Umbilical cord (tissue), 2 donors: ENCODE measurements around the gene COBL. TPM values are rescaled to one million over a fixed set of nuclear protein-coding genes. Genes with fewer than 3 reads are reported as not detected.

ENCODE experiments used
- DNase-seq: peaks from one replicate; pipeline ENCODE4 v3.0.0-alpha.2; 2015; ENCODE audit warnings: low spot score
- total RNA-seq: library from RNA; depleted of rRNA; stranded (reverse); fragments of >200 nt; gene quantifications from one replicate; pipeline ENCODE4 v1.2.3, GENCODE V29; 2014; ENCODE audit warnings: low replicate concordance; ENCODE audit not compliant: insufficient read depth

The COBL gene
- total RNA-seq, 1 donor from 2014 or later, result 5.3 TPM

- no peak for DNase-seq
Observed at GRCh38 chr7:51278797-51279196, 37.8 kb downstream of the COBL start.

GRCh38 chr7:51276967-51277366 lies 39.6 kb downstream of the COBL start:
- DNase-seq, result no peak

- no peak for DNase-seq
Observed at GRCh38 chr7:51276091-51276605, 40.5 kb downstream of the COBL start.

GRCh38 chr7:51275532-51275931 lies 41.1 kb downstream of the COBL start:
- no peak for DNase-seq

- DNase-seq, result no peak
Observed at GRCh38 chr7:51274955-51275354, 41.7 kb downstream of the COBL start.

GRCh38 chr7:51274001-51274400 lies 42.6 kb downstream of the COBL start:
- no peak for DNase-seq

- no peak for DNase-seq
Observed at GRCh38 chr7:51273360-51273759, 43.2 kb downstream of the COBL start.

- DNase-seq, result no peak
Observed at GRCh38 chr7:51270965-51271364, 45.6 kb downstream of the COBL start.

- DNase-seq, result no peak
Observed at GRCh38 chr7:51269911-51270310, 46.7 kb downstream of the COBL start.

GRCh38 chr7:51269321-51269720 lies 47.3 kb downstream of the COBL start:
- DNase-seq, result no peak

GRCh38 chr7:51268859-51269258 lies 47.8 kb downstream of the COBL start:
- no peak for DNase-seq

GRCh38 chr7:51267169-51267568 lies 49.4 kb downstream of the COBL start:
- DNase-seq, result no peak

- DNase-seq, result no peak
Observed at GRCh38 chr7:51265066-51265907, 51.3 kb downstream of the COBL start.

GRCh38 chr7:51263631-51264484 lies 52.8 kb downstream of the COBL start:
- peak; percentile 21 for DNase-seq

GRCh38 chr7:51262796-51263531 lies 53.6 kb downstream of the COBL start:
- no peak for DNase-seq

GRCh38 chr7:51261950-51262795 lies 54.4 kb downstream of the COBL start:
- no peak for DNase-seq

- DNase-seq, result no peak
Observed at GRCh38 chr7:51261117-51261835, 55.3 kb downstream of the COBL start.

- DNase-seq, result no peak
Observed at GRCh38 chr7:51260516-51260915, 56.1 kb downstream of the COBL start.

GRCh38 chr7:51259766-51260165 lies 56.8 kb downstream of the COBL start:
- DNase-seq, result no peak

GRCh38 chr7:51256916-51257315 lies 59.7 kb downstream of the COBL start:
- no peak for DNase-seq
